Measurements from ENCODE around the gene RASGRP1. TPM values are rescaled to one million over a fixed set of nuclear protein-coding genes. Genes with fewer than 3 reads are reported as not detected.

Gene RASGRP1
- total RNA-seq, 4 donors from 2014 or later: 15.0 to 23.1 (median 19.5) TPM

GRCh38 chr15:38563723-38564519 is 693 bp downstream of the RASGRP1 start:
- intact Hi-C loops (cut with DNase I; ENCODE audit: low total_unique reads): loop anchor here (5.0 kb wide), 1 partner anchor 118 kb away; no protein-coding TSS in a partner anchor
- H3K4me3 ChIP-seq (ENCODE audit: low read depth, poor library complexity, severe bottlenecking): peak overlapping the region; percentile 22
- TF ChIP-seq CTCF (IDR thresholded peaks at IDR 0.05) (no peak), POLR2A (IDR thresholded peaks at IDR 0.05) (no peak)
- 9 to 20% methylated on average over 26 to 59 of the region's 59 CpGs for WGBS, 2 donors
- DNase-seq (ENCODE audit: low spot score in 2 of 2): peak; percentile 43 to 91

- WGBS, 2 donors: 70 to 73% methylated on average over 3 of the region's 3 CpGs
- intact Hi-C loops (cut with DNase I; ENCODE audit: low total_unique reads): loop anchor here (5.0 kb wide), 1 partner anchor 120 kb away; no protein-coding TSS in a partner anchor
- H3K4me3 ChIP-seq (ENCODE audit: low read depth, poor library complexity, severe bottlenecking): no peak overlapping the region
- no peak for DNase-seq (ENCODE audit: low spot score in 2 of 2)
- TF ChIP-seq CTCF (IDR thresholded peaks at IDR 0.05) (no peak), POLR2A (IDR thresholded peaks at IDR 0.05) (no peak)
These were observed 2.3 kb downstream of the RASGRP1 start for GRCh38 chr15:38562278-38562677.

- whole genome bisulfite sequencing, 2 donors: 81 to 90% methylated on average over 7 of the region's 7 CpGs
- no peak for DNase-seq (ENCODE audit: low spot score in 2 of 2)
- TF ChIP-seq POLR2A (IDR thresholded peaks at IDR 0.05): no peak
- TF ChIP-seq CTCF (IDR thresholded peaks at IDR 0.05): no peak
- no peak overlapping the region for H3K4me3 ChIP-seq (ENCODE audit: low read depth, poor library complexity, severe bottlenecking)
- intact Hi-C loops (cut with DNase I; ENCODE audit: low total_unique reads): loop anchor here (5.0 kb wide), 1 partner anchor 122 kb away; no protein-coding TSS in a partner anchor
These were observed 4.1 kb downstream of the RASGRP1 start for GRCh38 chr15:38560456-38560926.

- no peak overlapping the region for H3K4me3 ChIP-seq (ENCODE audit: low read depth, poor library complexity, severe bottlenecking)
- intact Hi-C loops (cut with DNase I; ENCODE audit: low total_unique reads): loop anchor here (5.0 kb wide), 1 partner anchor 123 kb away; no protein-coding TSS in a partner anchor
- 21 to 33% methylated on average over 7 of the region's 7 CpGs for WGBS, 2 donors
- TF ChIP-seq CTCF (IDR thresholded peaks at IDR 0.05): no peak
- TF ChIP-seq POLR2A (IDR thresholded peaks at IDR 0.05): no peak
- no peak for DNase-seq (ENCODE audit: low spot score in 2 of 2)
These were observed 4.8 kb downstream of the RASGRP1 start for GRCh38 chr15:38559636-38560307.

- no peak for DNase-seq (ENCODE audit: low spot score in 2 of 2)
- WGBS, 2 donors: 67% methylated on average over 4 of the region's 4 CpGs
- no peak overlapping the region for H3K4me3 ChIP-seq (ENCODE audit: low read depth, poor library complexity, severe bottlenecking)
- TF ChIP-seq POLR2A (IDR thresholded peaks at IDR 0.05): no peak
- TF ChIP-seq CTCF (IDR thresholded peaks at IDR 0.05): no peak
- intact Hi-C loops (cut with DNase I; ENCODE audit: low total_unique reads): no loop called here
These were observed 5.5 kb downstream of the RASGRP1 start for GRCh38 chr15:38559131-38559530.
